Smooth muscle cell (in vitro differentiated cells): ENCODE measurements around the gene CEP19. TPM values are rescaled to one million over a fixed set of nuclear protein-coding genes. Genes with fewer than 3 reads are reported as not detected.
A peak's percentile ranks its signal among the peaks of the same experiment; 100 is the strongest.

Source experiments
- DNase-seq: peaks from one replicate; lab custom pipeline; 2025; ENCODE audit not compliant: unreplicated experiment; lab: John Stamatoyannopoulos, UW
- H2AFZ ChIP-seq: fragments of 200-600 bp; sonication (generic); 2 replicates; pipeline ENCODE4 v1.6.0; 2016; ENCODE audit warnings: antibody characterized with exemption, low read depth, mild to moderate bottlenecking
- H3F3A ChIP-seq: fragments of 200-600 bp; sonication (generic); 2 replicates; pipeline ENCODE4 v1.6.0; 2017; ENCODE audit warnings: antibody characterized with exemption, low read depth
- H3K27ac ChIP-seq: fragments of 200-600 bp; sonication (generic); 2 replicates; pipeline ENCODE4 v1.5.1; 2016; ENCODE audit warnings: low read depth, mild to moderate bottlenecking
- H3K27me3 ChIP-seq: fragments of 200-600 bp; sonication (generic); 2 replicates; pipeline ENCODE4 v1.6.1; 2016; ENCODE audit warnings: low read depth, mild to moderate bottlenecking
- H3K36me3 ChIP-seq: fragments of 200-600 bp; sonication (generic); 2 replicates; pipeline ENCODE4 v1.5.1; 2016; ENCODE audit warnings: low read depth
- H3K4me1 ChIP-seq: fragments of 200-600 bp; sonication (generic); 2 replicates; pipeline ENCODE4 v1.5.1; 2016; ENCODE audit warnings: low read depth
- H3K4me2 ChIP-seq: fragments of 200-600 bp; sonication (generic); 2 replicates; pipeline ENCODE4 v1.6.0; 2016; ENCODE audit warnings: mild to moderate bottlenecking
- H3K4me3 ChIP-seq: fragments of 200-600 bp; sonication (generic); 2 replicates; pipeline ENCODE4 v1.5.1; 2016; ENCODE audit warnings: mild to moderate bottlenecking
- H3K79me2 ChIP-seq: fragments of 200-600 bp; sonication (generic); 2 replicates; pipeline ENCODE4 v1.6.0; 2016; ENCODE audit warnings: low read depth, mild to moderate bottlenecking
- H3K9ac ChIP-seq: fragments of 200-600 bp; sonication (generic); 2 replicates; pipeline ENCODE4 v1.6.0; 2016; ENCODE audit warnings: low read depth
- H3K9me3 ChIP-seq: fragments of 200-600 bp; sonication (generic); replicated peaks from 2 replicates; pipeline ENCODE4 v1.5.1; 2016; ENCODE audit warnings: low read depth
- H4K20me1 ChIP-seq: fragments of 200-600 bp; sonication (generic); 2 replicates; pipeline ENCODE4 v1.6.0; 2016; ENCODE audit warnings: low read depth
- CTCF ChIP-seq: fragments of 200-600 bp; sonication (generic); IDR thresholded peaks from 2 replicates; pipeline ENCODE4 v1.5.1; 2017; ENCODE audit warnings: borderline replicate concordance, mild to moderate bottlenecking, antibody characterized with exemption; ENCODE audit not compliant: insufficient read depth, poor library complexity, severe bottlenecking
- WGBS: methylation state at CpG from one replicate; pipeline ENCODE4 v1.1.7; 2016; ENCODE audit warnings: low lambda C conversion rate; 5-methylcytosine and 5-hydroxymethylcytosine counted together
- polyA plus RNA-seq: library from polyadenylated mRNA; unstranded; fragments of >200 nt; fragmentation: Nextera tagmentation; extraction: Ambion mirVana; gene quantifications from 2 replicates; pipeline ENCODE4 v1.2.1, GENCODE V29; 2016
- total RNA-seq: library from RNA; depleted of rRNA; stranded (reverse); fragments of >200 nt; gene quantifications from 2 replicates; pipeline ENCODE4 v1.2.3, GENCODE V29; 2014

The CEP19 gene
- total and polyA plus RNA-seq, 2 experiments from 2014 or later, result 0.63 to 6.5 TPM

GRCh38 chr3:196694941-196695848 lies 16.9 kb downstream of the CEP19 start:
- no peak overlapping the region for H3K9ac ChIP-seq
- no peak overlapping the region for H3K4me2 ChIP-seq
- no peak for TF ChIP-seq CTCF
- no peak overlapping the region for H3K4me3 ChIP-seq
- no peak for DNase-seq
- H3K36me3 ChIP-seq, result no peaks in the 10 kb centered on the region
- no peak overlapping the region for H3K27ac ChIP-seq
- H3K4me1 ChIP-seq, result no peaks in the 10 kb centered on the region
- no peaks in the 10 kb centered on the region for H3K9me3 ChIP-seq
- WGBS, result 96% methylated on average over 13 of the region's 17 CpGs
- no peaks in the 10 kb centered on the region for H3K79me2 ChIP-seq
- no peak overlapping the region for H2AFZ ChIP-seq
- no peaks in the 10 kb centered on the region for H4K20me1 ChIP-seq
- H3K27me3 ChIP-seq, result no peaks in the 10 kb centered on the region
- no peaks in the 10 kb centered on the region for H3F3A ChIP-seq

- 92% methylated on average over 1 of the region's 1 CpG for WGBS
- H3K27me3 ChIP-seq, result no peaks in the 10 kb centered on the region
- H3K79me2 ChIP-seq, result no peaks in the 10 kb centered on the region
- H3K9me3 ChIP-seq, result no peaks in the 10 kb centered on the region
- TF ChIP-seq CTCF, result peak; percentile 16
- no peaks in the 10 kb centered on the region for H3F3A ChIP-seq
- H3K36me3 ChIP-seq, result no peaks in the 10 kb centered on the region
- no peaks in the 10 kb centered on the region for H3K4me1 ChIP-seq
- H4K20me1 ChIP-seq, result no peaks in the 10 kb centered on the region
- DNase-seq, result no peak
- H3K4me2 ChIP-seq, result no peak overlapping the region
- no peak overlapping the region for H3K4me3 ChIP-seq
- H3K27ac ChIP-seq, result no peak overlapping the region
- H3K9ac ChIP-seq, result no peak overlapping the region
- H2AFZ ChIP-seq, result no peak overlapping the region
Observed at GRCh38 chr3:196694202-196694638, 17.8 kb downstream of the CEP19 start.

- H3K4me2 ChIP-seq, result no peak overlapping the region
- no peak for TF ChIP-seq CTCF
- no peaks in the 10 kb centered on the region for H3K79me2 ChIP-seq
- no peaks in the 10 kb centered on the region for H3K9me3 ChIP-seq
- H3K4me1 ChIP-seq, result no peaks in the 10 kb centered on the region
- DNase-seq, result no peak
- H3K4me3 ChIP-seq, result no peak overlapping the region
- H4K20me1 ChIP-seq, result no peaks in the 10 kb centered on the region
- H3K9ac ChIP-seq, result no peak overlapping the region
- no peaks in the 10 kb centered on the region for H3K36me3 ChIP-seq
- no peak overlapping the region for H2AFZ ChIP-seq
- WGBS, result 88% methylated on average over 8 of the region's 8 CpGs
- H3F3A ChIP-seq, result no peaks in the 10 kb centered on the region
- H3K27me3 ChIP-seq, result no peaks in the 10 kb centered on the region
- no peak overlapping the region for H3K27ac ChIP-seq
Observed at GRCh38 chr3:196691386-196691785, 20.7 kb downstream of the CEP19 start.
